Measurements from ENCODE around the gene HHATL. TPM values are rescaled to one million over a fixed set of nuclear protein-coding genes. Genes with fewer than 3 reads are reported as not detected.

The HHATL gene, protein sequence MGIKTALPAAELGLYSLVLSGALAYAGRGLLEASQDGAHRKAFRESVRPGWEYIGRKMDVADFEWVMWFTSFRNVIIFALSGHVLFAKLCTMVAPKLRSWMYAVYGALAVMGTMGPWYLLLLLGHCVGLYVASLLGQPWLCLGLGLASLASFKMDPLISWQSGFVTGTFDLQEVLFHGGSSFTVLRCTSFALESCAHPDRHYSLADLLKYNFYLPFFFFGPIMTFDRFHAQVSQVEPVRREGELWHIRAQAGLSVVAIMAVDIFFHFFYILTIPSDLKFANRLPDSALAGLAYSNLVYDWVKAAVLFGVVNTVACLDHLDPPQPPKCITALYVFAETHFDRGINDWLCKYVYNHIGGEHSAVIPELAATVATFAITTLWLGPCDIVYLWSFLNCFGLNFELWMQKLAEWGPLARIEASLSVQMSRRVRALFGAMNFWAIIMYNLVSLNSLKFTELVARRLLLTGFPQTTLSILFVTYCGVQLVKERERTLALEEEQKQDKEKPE
- not detected for polyA plus RNA-seq (2013, experiment 1 of 2)
- not detected for polyA plus RNA-seq (2013, experiment 2 of 2)

DNA sequence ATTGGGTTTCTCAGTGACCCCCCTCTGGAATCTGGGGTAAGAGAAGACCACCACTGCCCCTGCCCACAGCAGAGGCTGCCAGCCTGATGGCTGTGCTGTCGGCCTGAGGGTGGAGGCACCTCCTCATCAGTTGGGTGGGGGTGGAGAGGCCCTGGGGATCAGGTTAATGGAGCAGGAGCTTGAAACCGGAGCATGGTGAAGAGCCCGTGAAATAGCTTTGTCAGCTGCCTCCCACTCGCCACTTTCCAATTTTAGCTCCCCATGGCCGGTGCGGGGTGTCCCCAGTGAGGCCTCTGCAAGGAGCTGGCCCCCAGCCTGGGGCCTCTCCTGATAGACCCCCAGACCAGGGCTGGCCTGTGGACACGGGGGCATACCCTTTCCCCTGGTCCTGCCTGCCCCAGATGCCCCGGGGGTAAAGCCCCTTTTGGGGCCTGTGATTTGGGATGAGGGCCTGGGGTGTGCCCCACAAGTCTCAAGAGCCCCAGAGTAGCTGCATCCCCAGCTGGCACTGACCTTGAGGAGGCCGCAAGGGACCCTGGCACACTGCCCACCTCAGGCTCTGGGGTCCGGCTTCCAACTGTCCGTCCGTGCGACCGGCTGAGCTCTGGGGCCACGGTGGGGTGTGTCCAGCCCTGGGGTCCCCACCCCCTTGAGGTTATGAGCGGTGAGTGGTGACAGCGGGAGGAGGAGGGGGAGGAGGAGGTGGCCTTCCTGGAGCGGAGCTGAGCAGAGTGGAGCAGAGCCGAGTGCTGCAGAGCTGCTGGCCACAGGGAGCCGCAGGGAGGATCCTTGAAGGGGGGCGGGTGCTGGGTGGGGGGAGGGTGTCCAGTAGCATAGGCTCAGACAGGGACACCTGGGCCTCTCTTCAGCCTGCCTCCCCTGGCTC lies at the start of gene HHATL:
Gene HHATL (minus strand): TSS at position 733 of the 886 bp plus-strand sequence. CDS start 1,972 bp downstream, outside the sequence.
- H2AFZ ChIP-seq (ENCODE audit: low read depth, low read length), result no peak within 1 kb of the TSS
- H4K8ac ChIP-seq (ENCODE audit: low read length), result no peak within 1 kb of the TSS
- no peak within 1 kb of the TSS for H3K4me2 ChIP-seq (ENCODE audit: low read length, poor library complexity, severe bottlenecking)
- H2BK15ac ChIP-seq (ENCODE audit: low read depth, poor library complexity, severe bottlenecking), result no peak within 1 kb of the TSS
- H3K14ac ChIP-seq (ENCODE audit: low read length in 2 of 2), result no peak within 1 kb of the TSS
- H3K23ac ChIP-seq (ENCODE audit: low read length in 2 of 2), result no peak within 1 kb of the TSS
- no peak within 1 kb of the TSS for H2BK120ac ChIP-seq (ENCODE audit: low read depth, low read length)
- H2BK5ac ChIP-seq (ENCODE audit: low read depth, low read length, poor library complexity, severe bottlenecking), result no peak within 1 kb of the TSS
- peaks cover 9 to 70% of the 10 kb centered on the region in 2 experiments for H3K27me3 ChIP-seq (ENCODE audit: control insufficient read depth in 1 of 2, insufficient read depth in 1 of 2, low read length in 2 of 2)
- no peak within 1 kb of the TSS for H2AK5ac ChIP-seq (ENCODE audit: low read length, severe bottlenecking)
- H4K91ac ChIP-seq (ENCODE audit: low read length), result no peak within 1 kb of the TSS
- H3K18ac ChIP-seq (ENCODE audit: low read depth in 1 of 2, low read length in 2 of 2), result no peak within 1 kb of the TSS
- no peak for DNase-seq
- H3K4ac ChIP-seq (ENCODE audit: low read depth in 1 of 2, low read length in 2 of 2), result no peak within 1 kb of the TSS
- no peak within 1 kb of the TSS for H3K27ac ChIP-seq (ENCODE audit: low read length, poor library complexity, severe bottlenecking)
- H2BK12ac ChIP-seq (ENCODE audit: low read length in 2 of 2), result no peak within 1 kb of the TSS
- 78% methylated on average over 17 of the region's 21 CpGs for WGBS
- no peaks in the 10 kb centered on the region for H3K36me3 ChIP-seq (ENCODE audit: control insufficient read depth in 1 of 2, insufficient read depth in 2 of 2, low read depth in 1 of 2, low read length in 2 of 2)
- no peaks in the 10 kb centered on the region for H3K79me1 ChIP-seq (replicated peaks; ENCODE audit: low read length, poor library complexity, severe bottlenecking)
- no peaks in the 10 kb centered on the region for H3K9me3 ChIP-seq (ENCODE audit: control insufficient read depth, low read length)
- no peak within 1 kb of the TSS for H3K9ac ChIP-seq (ENCODE audit: low read length)
- no peak within 1 kb of the TSS for H3K4me3 ChIP-seq (ENCODE audit: insufficient read depth in 1 of 2, low read depth in 1 of 2, low read length in 2 of 2)
- peaks cover 5% of the 10 kb centered on the region for H3K4me1 ChIP-seq (ENCODE audit: control insufficient read depth, insufficient read depth, low read depth, low read length)

DNA sequence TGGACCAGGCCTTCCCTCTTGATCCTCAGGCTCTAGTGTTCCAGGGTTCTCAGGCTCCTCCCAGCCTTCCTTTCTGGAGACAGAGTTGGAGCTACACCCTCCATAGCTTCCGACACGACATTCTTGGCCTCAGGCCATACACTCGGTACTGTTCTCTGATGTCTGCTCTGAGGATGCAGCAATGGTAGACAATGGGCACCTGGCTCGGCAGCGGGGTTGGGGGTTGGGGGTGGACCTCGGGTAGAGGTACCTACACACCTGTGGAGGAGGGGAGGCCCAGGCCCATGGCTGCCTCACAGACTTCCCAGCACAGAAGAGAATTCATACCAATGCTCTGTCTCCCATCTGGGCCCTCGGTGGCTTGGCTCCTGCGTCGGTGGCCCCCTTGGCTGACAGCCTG lies 49.0 kb upstream of the HHATL start:
- DNase-seq, result no peak
- H3K4me3 ChIP-seq (ENCODE audit: insufficient read depth in 1 of 2, low read depth in 1 of 2, low read length in 2 of 2), result no peak overlapping the region
- H3K4me2 ChIP-seq (ENCODE audit: low read length, poor library complexity, severe bottlenecking), result no peak overlapping the region
- no peak overlapping the region for H3K4ac ChIP-seq (ENCODE audit: low read depth in 1 of 2, low read length in 2 of 2)
- WGBS, result 97% methylated on average over 9 of the region's 9 CpGs
- no peak overlapping the region for H3K14ac ChIP-seq (ENCODE audit: low read length in 2 of 2)
- H3K79me1 ChIP-seq (replicated peaks; ENCODE audit: low read length, poor library complexity, severe bottlenecking), result no peaks in the 10 kb centered on the region
- peaks cover 0 to 3% of the 10 kb centered on the region in 2 experiments for H3K36me3 ChIP-seq (ENCODE audit: control insufficient read depth in 1 of 2, insufficient read depth in 2 of 2, low read depth in 1 of 2, low read length in 2 of 2)
- H2BK12ac ChIP-seq (ENCODE audit: low read length in 2 of 2), result no peak overlapping the region
- H3K27me3 ChIP-seq (ENCODE audit: control insufficient read depth in 1 of 2, insufficient read depth in 1 of 2, low read length in 2 of 2), result peaks cover 0 to 12% of the 10 kb centered on the region in 2 experiments
- no peak overlapping the region for H4K91ac ChIP-seq (ENCODE audit: low read length)
- H3K27ac ChIP-seq (ENCODE audit: low read length, poor library complexity, severe bottlenecking), result no peak overlapping the region
- H3K9me3 ChIP-seq (ENCODE audit: control insufficient read depth, low read length), result no peaks in the 10 kb centered on the region
- no peak overlapping the region for H2AK5ac ChIP-seq (ENCODE audit: low read length, severe bottlenecking)
- H4K8ac ChIP-seq (ENCODE audit: low read length), result no peak overlapping the region
- no peak overlapping the region for H2BK15ac ChIP-seq (ENCODE audit: low read depth, poor library complexity, severe bottlenecking)
- H3K18ac ChIP-seq (ENCODE audit: low read depth in 1 of 2, low read length in 2 of 2), result no peak overlapping the region
- H3K9ac ChIP-seq (ENCODE audit: low read length), result no peak overlapping the region
- H2BK5ac ChIP-seq (ENCODE audit: low read depth, low read length, poor library complexity, severe bottlenecking), result no peak overlapping the region
- no peak overlapping the region for H2BK120ac ChIP-seq (ENCODE audit: low read depth, low read length)
- no peak overlapping the region for H2AFZ ChIP-seq (ENCODE audit: low read depth, low read length)
- no peak overlapping the region for H3K23ac ChIP-seq (ENCODE audit: low read length in 2 of 2)
- no peaks in the 10 kb centered on the region for H3K4me1 ChIP-seq (ENCODE audit: control insufficient read depth, insufficient read depth, low read depth, low read length)

DNA sequence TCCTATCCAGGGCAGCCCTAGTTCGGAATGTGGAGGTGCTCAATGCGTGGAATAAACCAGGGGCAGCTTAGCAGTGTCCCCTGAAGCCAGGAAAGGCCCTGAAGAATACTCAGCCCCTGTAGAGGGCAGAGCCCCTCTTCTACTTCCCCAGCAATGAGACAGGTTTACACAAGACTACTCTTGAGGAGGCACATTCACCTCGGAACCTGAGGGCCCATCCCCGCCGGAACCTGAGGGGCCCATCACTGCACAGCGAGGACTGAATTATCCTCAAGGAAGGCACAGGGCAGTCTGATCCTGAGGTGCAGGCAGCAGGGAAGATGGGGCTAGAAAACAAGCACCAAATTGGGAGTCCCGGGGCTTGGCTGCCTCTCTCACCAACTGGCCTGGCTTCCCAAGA lies 48.2 kb upstream of the HHATL start:
- no peak overlapping the region for H3K18ac ChIP-seq (ENCODE audit: low read depth in 1 of 2, low read length in 2 of 2)
- no peak overlapping the region for H3K4me3 ChIP-seq (ENCODE audit: insufficient read depth in 1 of 2, low read depth in 1 of 2, low read length in 2 of 2)
- H3K9me3 ChIP-seq (ENCODE audit: control insufficient read depth, low read length), result no peaks in the 10 kb centered on the region
- no peak overlapping the region for H2AFZ ChIP-seq (ENCODE audit: low read depth, low read length)
- H4K8ac ChIP-seq (ENCODE audit: low read length), result no peak overlapping the region
- no peak overlapping the region for H2BK5ac ChIP-seq (ENCODE audit: low read depth, low read length, poor library complexity, severe bottlenecking)
- H2BK120ac ChIP-seq (ENCODE audit: low read depth, low read length), result no peak overlapping the region
- H3K36me3 ChIP-seq (ENCODE audit: control insufficient read depth in 1 of 2, insufficient read depth in 2 of 2, low read depth in 1 of 2, low read length in 2 of 2), result peaks cover 0 to 3% of the 10 kb centered on the region in 2 experiments
- no peak overlapping the region for H3K14ac ChIP-seq (ENCODE audit: low read length in 2 of 2)
- H3K27me3 ChIP-seq (ENCODE audit: control insufficient read depth in 1 of 2, insufficient read depth in 1 of 2, low read length in 2 of 2), result peaks cover 0 to 16% of the 10 kb centered on the region in 2 experiments
- H2AK5ac ChIP-seq (ENCODE audit: low read length, severe bottlenecking), result no peak overlapping the region
- H4K91ac ChIP-seq (ENCODE audit: low read length), result no peak overlapping the region
- no peak for DNase-seq
- no peak overlapping the region for H2BK12ac ChIP-seq (ENCODE audit: low read length in 2 of 2)
- H3K9ac ChIP-seq (ENCODE audit: low read length), result no peak overlapping the region
- H3K4me1 ChIP-seq (ENCODE audit: control insufficient read depth, insufficient read depth, low read depth, low read length), result no peaks in the 10 kb centered on the region
- no peak overlapping the region for H2BK15ac ChIP-seq (ENCODE audit: low read depth, poor library complexity, severe bottlenecking)
- 93% methylated on average over 7 of the region's 7 CpGs for WGBS
- H3K4ac ChIP-seq (ENCODE audit: low read depth in 1 of 2, low read length in 2 of 2), result no peak overlapping the region
- no peak overlapping the region for H3K27ac ChIP-seq (ENCODE audit: low read length, poor library complexity, severe bottlenecking)
- H3K79me1 ChIP-seq (replicated peaks; ENCODE audit: low read length, poor library complexity, severe bottlenecking), result no peaks in the 10 kb centered on the region
- H3K4me2 ChIP-seq (ENCODE audit: low read length, poor library complexity, severe bottlenecking), result no peak overlapping the region
- H3K23ac ChIP-seq (ENCODE audit: low read length in 2 of 2), result no peak overlapping the region
